Colonic mucosa (tissue), 4 donors: Measurements from ENCODE around the gene KCNK16. TPM values are rescaled to one million over a fixed set of nuclear protein-coding genes. Genes with fewer than 3 reads are reported as not detected.

Experiments
- DNase-seq: peaks from one replicate; pipeline ENCODE4 v3.0.0-alpha.2; 2020
- H3K27ac ChIP-seq: fragments of 200-600 bp; one replicate; pipeline ENCODE4 v1.8.0; 2021
- H3K27me3 ChIP-seq: fragments of 200-600 bp; one replicate; pipeline ENCODE4 v1.8.0; 2021
- H3K36me3 ChIP-seq: fragments of 200-600 bp; one replicate; pipeline ENCODE4 v1.8.0; 2021
- H3K4me1 ChIP-seq: fragments of 200-600 bp; one replicate; pipeline ENCODE4 v1.8.0; 2021; ENCODE audit warnings: mild to moderate bottlenecking
- H3K4me3 ChIP-seq: fragments of 200-600 bp; one replicate; pipeline ENCODE4 v1.8.0; 2021
- H3K9ac ChIP-seq, 2 donors: one replicate each; pipeline ENCODE4 v1.7.0; 2013; ENCODE audit warnings: control low read depth in 2 of 2, low read depth in 2 of 2, low read length in 2 of 2
- H3K9me3 ChIP-seq: fragments of 200-600 bp; one replicate; pipeline ENCODE4 v1.8.0; 2021
- CTCF ChIP-seq: fragments of 200-600 bp; IDR thresholded peaks from one replicate; pipeline ENCODE4 v1.8.0; 2022; ENCODE audit warnings: antibody characterized with exemption, mild to moderate bottlenecking
- intact Hi-C: fragments of 100-400 bp; cut with DNase I; formaldehyde crosslinking; loops from one replicate; pipeline ENCODE4 v1.14.1; 2022
- total RNA-seq, 2 donors: library from RNA; stranded (reverse); fragmentation: NEBNext Ultra II Directional in 1 of 2; extraction: Animal tissue kit (Norgen Biotek cat#: 25700) in 1 of 2; gene quantifications; one replicate each; pipeline ENCODE4 v1.2.1, GENCODE V29; 2021
- donor health status: healthy.
- donor health status: DM: no; HTN: no; CAD: no.
- donor health status: DM: no; HTN: no; CAD: no.

Gene KCNK16
- not detected for total RNA-seq

GRCh38 chr6:39322306-39322850, at the start of gene KCNK16:
KCNK16 (minus strand) TSS chr6:39322702; CDS start chr6:39322540, 162 bp downstream.
- TF ChIP-seq CTCF = no peak
- H3K4me1 ChIP-seq = no peaks in the 10 kb centered on the region
- no peak within 1 kb of the TSS for H3K27ac ChIP-seq
- H3K9me3 ChIP-seq = no peaks in the 10 kb centered on the region
- H3K27me3 ChIP-seq = no peaks in the 10 kb centered on the region
- H3K4me3 ChIP-seq = no peak within 1 kb of the TSS
- H3K36me3 ChIP-seq = no peaks in the 10 kb centered on the region
- H3K9ac ChIP-seq = no peak within 1 kb of the TSS
- intact Hi-C loops = no loop called here
- DNase-seq = no peak

- H3K27me3 ChIP-seq = no peaks in the 10 kb centered on the region
- H3K9ac ChIP-seq = no peak overlapping the region
- intact Hi-C loops = no loop called here
- no peaks in the 10 kb centered on the region for H3K4me1 ChIP-seq
- H3K36me3 ChIP-seq = no peaks in the 10 kb centered on the region
- no peak overlapping the region for H3K27ac ChIP-seq
- no peak for DNase-seq
- H3K9me3 ChIP-seq = no peaks in the 10 kb centered on the region
- TF ChIP-seq CTCF = no peak
- H3K4me3 ChIP-seq = no peak overlapping the region
Observed at GRCh38 chr6:39370390-39370789, 47.9 kb upstream of the KCNK16 start.

GRCh38 chr6:39369987-39370386, 47.5 kb upstream of the KCNK16 start:
- Histone ChIP-seq H3K27ac (no peak overlapping the region), H3K4me3 (no peak overlapping the region), H3K9ac (no peak overlapping the region), H3K36me3 (no peaks in the 10 kb centered on the region), H3K4me1 (no peaks in the 10 kb centered on the region), H3K27me3 (no peaks in the 10 kb centered on the region), H3K9me3 (no peaks in the 10 kb centered on the region)
- no peak for DNase-seq
- intact Hi-C loops = loop anchor here (10.0 kb wide), 1 partner anchor 945 kb away; no protein-coding TSS in a partner anchor
- TF ChIP-seq CTCF = no peak

GRCh38 chr6:39367700-39368099, 45.2 kb upstream of the KCNK16 start:
- Histone ChIP-seq H3K27ac (no peak overlapping the region), H3K4me3 (no peak overlapping the region), H3K9me3 (no peaks in the 10 kb centered on the region), H3K9ac (no peak overlapping the region), H3K36me3 (no peaks in the 10 kb centered on the region), H3K4me1 (no peaks in the 10 kb centered on the region), H3K27me3 (no peaks in the 10 kb centered on the region)
- no peak for TF ChIP-seq CTCF
- no peak for DNase-seq
- intact Hi-C loops = loop anchor here (10.0 kb wide), 1 partner anchor 947 kb away; no protein-coding TSS in a partner anchor

GRCh38 chr6:39366931-39367618, 44.6 kb upstream of the KCNK16 start:
- Histone ChIP-seq H3K4me1 (no peaks in the 10 kb centered on the region), H3K9me3 (no peaks in the 10 kb centered on the region), H3K4me3 (no peak overlapping the region), H3K27ac (no peak overlapping the region), H3K27me3 (no peaks in the 10 kb centered on the region), H3K9ac (no peak overlapping the region), H3K36me3 (no peaks in the 10 kb centered on the region)
- no peak for TF ChIP-seq CTCF
- intact Hi-C loops = loop anchor here (10.0 kb wide), 1 partner anchor 948 kb away; no protein-coding TSS in a partner anchor
- DNase-seq = no peak
